ENCODE data around the gene ADGRG2.

ADGRG2 gene, protein sequence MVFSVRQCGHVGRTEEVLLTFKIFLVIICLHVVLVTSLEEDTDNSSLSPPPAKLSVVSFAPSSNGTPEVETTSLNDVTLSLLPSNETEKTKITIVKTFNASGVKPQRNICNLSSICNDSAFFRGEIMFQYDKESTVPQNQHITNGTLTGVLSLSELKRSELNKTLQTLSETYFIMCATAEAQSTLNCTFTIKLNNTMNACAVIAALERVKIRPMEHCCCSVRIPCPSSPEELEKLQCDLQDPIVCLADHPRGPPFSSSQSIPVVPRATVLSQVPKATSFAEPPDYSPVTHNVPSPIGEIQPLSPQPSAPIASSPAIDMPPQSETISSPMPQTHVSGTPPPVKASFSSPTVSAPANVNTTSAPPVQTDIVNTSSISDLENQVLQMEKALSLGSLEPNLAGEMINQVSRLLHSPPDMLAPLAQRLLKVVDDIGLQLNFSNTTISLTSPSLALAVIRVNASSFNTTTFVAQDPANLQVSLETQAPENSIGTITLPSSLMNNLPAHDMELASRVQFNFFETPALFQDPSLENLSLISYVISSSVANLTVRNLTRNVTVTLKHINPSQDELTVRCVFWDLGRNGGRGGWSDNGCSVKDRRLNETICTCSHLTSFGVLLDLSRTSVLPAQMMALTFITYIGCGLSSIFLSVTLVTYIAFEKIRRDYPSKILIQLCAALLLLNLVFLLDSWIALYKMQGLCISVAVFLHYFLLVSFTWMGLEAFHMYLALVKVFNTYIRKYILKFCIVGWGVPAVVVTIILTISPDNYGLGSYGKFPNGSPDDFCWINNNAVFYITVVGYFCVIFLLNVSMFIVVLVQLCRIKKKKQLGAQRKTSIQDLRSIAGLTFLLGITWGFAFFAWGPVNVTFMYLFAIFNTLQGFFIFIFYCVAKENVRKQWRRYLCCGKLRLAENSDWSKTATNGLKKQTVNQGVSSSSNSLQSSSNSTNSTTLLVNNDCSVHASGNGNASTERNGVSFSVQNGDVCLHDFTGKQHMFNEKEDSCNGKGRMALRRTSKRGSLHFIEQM

DNA sequence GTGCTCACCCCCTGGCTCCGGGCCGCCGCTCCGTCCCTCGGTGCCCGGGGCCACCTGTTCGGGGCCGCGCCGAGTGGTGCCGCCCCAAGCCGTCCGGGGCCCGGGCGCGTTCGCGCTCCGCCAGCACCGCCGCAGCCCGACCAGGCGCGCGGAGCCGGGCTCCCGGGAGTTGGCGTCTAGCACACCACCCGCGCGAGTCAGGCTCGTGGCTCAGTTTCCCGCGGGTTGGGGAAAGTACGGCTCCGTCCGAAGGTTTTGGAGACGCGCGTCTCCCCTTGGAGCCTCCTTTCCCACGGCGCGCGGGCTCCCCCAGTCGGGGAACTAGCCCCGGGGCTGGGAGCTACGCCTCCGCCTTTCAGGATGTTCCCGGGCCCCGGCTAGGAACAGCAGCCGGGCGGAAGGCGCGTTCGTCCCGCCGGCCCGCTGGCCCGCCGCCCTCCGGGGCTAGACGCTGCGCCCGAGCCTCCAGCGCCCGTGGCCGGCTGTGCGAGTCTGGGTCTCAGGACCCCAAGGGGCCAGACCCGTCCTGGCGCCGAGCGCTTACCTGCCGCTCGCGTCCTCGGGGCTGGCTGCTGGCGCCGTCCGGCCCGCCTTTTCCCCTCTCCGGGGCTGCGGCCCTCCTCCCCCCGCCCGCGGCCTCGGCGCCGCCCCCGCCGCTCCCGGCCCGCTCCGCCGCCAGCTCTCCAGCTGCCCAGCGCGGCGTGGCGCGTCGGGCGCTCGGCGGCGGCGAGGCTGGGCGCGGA is at the start of gene ADGRG2:
TSS of gene ADGRG2 (minus strand) at position 571 of the 743 bp plus-strand sequence. CDS start 53,634 bp downstream, outside the sequence.
- TF ChIP-seq GATA3 (IDR thresholded peaks at IDR 0.05; ENCODE audit: low read depth, low read length) (no peak), GATA2 (IDR thresholded peaks at IDR 0.05; ENCODE audit: low read depth, low read length) (no peak)

DNA sequence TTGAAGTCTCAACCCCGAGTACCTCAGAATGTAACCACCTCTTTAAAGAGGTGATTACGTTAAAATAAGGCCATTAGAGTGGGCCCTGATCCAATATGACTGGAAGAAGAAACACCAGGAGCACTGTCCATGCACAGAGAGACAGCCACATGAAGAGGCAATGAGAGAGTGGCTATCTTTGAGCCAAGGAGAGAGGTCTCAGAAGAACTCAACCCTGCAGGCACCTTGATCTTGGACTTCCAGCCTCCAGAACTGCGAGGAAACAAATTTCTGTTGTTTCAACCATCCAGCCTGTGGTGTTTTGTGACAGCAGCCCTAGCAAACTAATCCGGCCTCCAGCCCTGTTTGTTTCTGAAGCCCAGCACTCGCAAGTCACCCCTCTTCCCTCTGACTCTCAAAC is 46.3 kb upstream of the ADGRG2 start:
- TF ChIP-seq GATA3 (IDR thresholded peaks at IDR 0.05; ENCODE audit: low read depth, low read length) (no peak), GATA2 (IDR thresholded peaks at IDR 0.05; ENCODE audit: low read depth, low read length) (no peak)

DNA sequence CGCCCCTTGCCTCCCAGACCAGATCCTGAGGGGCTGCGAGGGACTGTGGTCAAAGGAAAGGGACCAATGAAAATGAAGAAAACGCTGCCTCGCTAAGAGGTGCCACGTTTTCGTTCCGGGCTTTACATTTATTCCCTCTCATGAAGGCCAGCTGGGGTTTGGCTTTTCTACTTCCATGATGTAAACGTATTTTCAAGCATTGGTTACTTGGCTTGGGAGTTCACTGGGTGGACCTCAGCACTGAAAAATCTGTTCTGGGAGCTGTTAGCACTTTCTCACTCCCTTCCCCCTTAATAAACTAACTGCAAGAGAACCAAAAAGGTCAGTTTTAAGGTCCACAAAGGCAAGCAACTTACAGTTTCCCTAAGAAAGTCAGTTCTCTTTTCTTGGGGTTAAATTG is 40.6 kb upstream of the ADGRG2 start:
- no peak for TF ChIP-seq GATA3 (IDR thresholded peaks at IDR 0.05; ENCODE audit: low read depth, low read length)
- TF ChIP-seq GATA2 (IDR thresholded peaks at IDR 0.05; ENCODE audit: low read depth, low read length): no peak

DNA sequence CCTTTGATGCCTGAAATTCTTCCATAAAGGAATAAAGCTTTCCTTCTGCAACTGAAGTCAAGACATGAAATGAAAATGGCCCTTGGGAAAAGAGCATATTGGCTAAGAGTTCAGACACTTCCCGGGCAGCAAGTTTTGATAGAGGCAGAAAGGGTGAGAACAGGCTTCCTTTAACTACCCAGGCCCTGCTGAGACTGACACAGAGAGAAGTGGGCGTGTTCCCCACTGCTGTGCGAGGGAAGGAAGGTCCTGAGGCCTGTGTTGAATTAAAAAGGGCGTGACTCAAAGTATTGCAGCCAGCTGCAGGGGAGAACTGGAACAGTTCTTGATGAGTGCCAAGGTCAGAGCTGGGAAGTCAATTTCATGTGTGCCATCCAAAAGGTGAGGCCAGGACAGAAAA is 33.9 kb upstream of the ADGRG2 start:
- TF ChIP-seq GATA3 (IDR thresholded peaks at IDR 0.05; ENCODE audit: low read depth, low read length) (no peak), GATA2 (IDR thresholded peaks at IDR 0.05; ENCODE audit: low read depth, low read length) (no peak)

DNA sequence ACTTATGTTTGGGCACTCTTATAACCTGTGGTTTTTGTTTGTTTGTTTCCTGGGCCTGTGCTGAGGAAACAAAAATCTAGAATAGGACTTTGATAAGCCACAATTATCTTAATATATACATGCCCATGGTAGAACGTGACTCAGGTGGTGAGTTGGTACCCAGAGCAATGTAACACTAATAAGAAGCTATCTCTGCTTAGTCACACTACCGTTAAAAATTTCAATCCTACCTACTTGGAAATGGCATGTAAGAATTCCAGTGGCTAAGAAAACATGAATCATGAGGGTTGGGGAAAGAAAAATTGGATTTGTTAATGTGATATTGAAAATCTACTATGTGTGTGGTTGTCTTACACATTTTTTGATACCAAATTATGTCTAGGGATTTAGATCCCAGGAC is 30.5 kb upstream of the ADGRG2 start:
- TF ChIP-seq GATA3 (IDR thresholded peaks at IDR 0.05; ENCODE audit: low read depth, low read length): no peak
- no peak for TF ChIP-seq GATA2 (IDR thresholded peaks at IDR 0.05; ENCODE audit: low read depth, low read length)

DNA sequence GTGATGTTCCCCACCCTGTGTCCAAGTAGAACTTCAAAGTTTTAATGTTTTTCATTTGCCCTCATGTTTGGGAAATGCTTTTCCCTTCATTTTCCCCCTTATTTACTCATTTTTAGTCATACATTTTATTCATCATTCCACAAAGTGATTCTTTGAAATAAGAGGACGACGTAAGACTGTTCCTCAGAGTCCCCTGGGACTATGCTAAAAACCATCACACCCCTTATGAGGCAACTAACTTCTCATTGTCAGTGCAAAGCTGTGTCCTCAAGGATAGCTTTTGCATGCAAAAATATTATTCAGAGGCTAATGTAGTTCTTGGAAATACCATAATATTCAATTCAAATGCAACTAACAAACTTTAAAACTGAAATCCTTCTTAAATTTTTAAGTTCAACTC is 14.8 kb upstream of the ADGRG2 start:
- TF ChIP-seq GATA3 (IDR thresholded peaks at IDR 0.05; ENCODE audit: low read depth, low read length) (no peak), GATA2 (IDR thresholded peaks at IDR 0.05; ENCODE audit: low read depth, low read length) (no peak)

DNA sequence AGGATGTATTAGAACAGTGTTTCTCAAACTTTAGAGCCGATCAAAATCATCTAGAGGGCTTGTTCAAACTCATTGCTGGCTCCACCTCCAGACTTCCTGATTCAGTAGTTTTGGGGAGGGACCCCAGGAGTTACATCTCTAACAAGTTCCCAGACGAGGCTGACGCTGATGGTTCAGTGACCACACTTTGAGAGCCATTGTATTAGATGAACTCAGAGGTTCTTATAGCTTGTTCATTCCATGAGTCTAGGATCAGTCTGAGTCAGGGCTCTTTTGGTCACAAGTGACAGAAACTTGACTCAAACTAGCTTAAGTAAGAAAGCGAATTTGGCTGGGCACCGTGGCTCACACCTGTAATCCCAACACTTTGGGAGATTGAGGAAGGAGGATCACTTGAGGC is 11.5 kb upstream of the ADGRG2 start:
- no peak for TF ChIP-seq GATA3 (IDR thresholded peaks at IDR 0.05; ENCODE audit: low read depth, low read length)
- TF ChIP-seq GATA2 (IDR thresholded peaks at IDR 0.05; ENCODE audit: low read depth, low read length): no peak

DNA sequence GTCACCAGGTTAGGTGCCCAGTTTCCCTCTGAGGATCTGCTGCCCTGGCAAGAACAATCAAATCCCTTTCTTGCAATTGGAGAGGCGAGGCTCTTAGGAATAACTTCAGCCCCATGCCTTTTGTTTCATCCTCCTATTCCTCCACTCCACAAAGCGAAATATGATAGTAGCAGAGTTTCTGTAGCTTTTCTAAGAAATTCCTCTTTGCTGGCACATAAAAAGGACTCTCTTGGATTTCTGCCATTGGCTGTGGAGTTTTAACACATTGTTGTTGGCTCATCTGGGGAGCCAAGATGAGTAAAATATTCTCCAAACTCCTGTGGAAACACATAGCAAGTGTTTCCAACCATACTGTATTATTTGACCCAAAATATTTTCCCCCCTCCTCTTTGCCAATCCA is 11.0 kb upstream of the ADGRG2 start:
- TF ChIP-seq GATA3 (IDR thresholded peaks at IDR 0.05; ENCODE audit: low read depth, low read length) (no peak), GATA2 (IDR thresholded peaks at IDR 0.05; ENCODE audit: low read depth, low read length) (no peak)

DNA sequence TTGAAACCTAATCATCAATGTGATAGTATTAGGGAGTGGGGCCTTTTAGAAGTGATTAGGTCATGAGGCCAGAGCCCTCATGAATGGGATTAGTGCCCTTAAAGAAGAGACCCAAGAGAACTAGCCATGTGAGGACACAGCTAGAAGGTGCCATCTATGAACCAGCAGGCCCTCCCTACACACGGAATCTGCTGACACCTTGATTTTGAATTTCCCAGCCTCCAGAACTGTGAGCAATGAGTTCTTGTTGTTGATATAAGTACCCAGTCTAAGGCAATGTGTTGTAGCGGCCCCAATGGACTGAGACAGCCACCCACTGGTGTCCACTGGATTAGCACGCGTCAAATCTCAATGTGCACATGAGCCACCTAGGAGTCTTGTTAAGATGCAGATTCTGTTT is 8.4 kb upstream of the ADGRG2 start:
- TF ChIP-seq GATA2 (IDR thresholded peaks at IDR 0.05; ENCODE audit: low read depth, low read length): no peak
- no peak for TF ChIP-seq GATA3 (IDR thresholded peaks at IDR 0.05; ENCODE audit: low read depth, low read length)

DNA sequence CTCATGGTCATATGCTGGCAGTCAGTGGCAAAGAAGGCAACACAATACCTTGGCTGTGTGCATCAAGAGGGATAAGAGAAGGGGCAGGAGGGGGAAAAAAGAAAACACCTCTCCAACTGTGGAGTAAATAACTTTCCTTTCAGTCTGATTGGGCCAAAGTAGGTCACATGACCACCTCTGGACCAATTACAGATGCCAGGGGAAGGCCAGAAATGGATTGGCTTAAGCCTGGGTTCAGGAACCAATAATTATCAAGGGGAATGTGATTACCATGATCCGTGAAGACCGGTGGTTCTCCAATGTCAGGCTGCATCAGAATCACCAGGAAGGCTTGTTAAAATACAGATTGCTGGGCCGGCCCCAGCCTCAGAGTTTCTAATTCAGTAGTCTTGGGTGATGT is 7.4 kb upstream of the ADGRG2 start:
- TF ChIP-seq GATA2 (IDR thresholded peaks at IDR 0.05; ENCODE audit: low read depth, low read length) (no peak), GATA3 (IDR thresholded peaks at IDR 0.05; ENCODE audit: low read depth, low read length) (no peak)

DNA sequence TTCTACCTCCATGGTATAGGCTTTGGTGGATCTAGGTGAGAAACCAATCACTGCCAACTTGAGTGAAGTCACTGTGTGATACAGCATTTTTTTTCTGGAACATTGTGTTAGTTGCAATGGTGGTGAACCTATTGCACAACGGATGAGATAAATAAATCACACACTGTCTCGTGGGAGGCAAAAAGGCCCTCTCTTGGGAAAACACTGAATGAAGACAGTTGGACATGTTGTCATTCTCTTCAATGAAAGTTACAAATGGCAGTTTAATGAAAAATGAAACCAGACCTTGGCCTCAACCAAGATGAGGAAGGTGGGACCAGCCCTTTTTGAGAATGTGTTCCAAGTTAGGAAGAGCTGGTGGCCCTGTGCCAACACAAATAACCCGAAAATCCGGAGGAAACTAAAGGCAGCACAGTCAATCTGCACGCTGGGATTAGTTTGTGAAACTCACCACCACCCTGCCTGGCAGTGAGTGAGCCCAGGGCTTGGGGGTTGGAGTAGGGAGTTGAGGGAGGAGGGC is 5.4 kb upstream of the ADGRG2 start:
- no peak for TF ChIP-seq GATA2 (IDR thresholded peaks at IDR 0.05; ENCODE audit: low read depth, low read length)
- TF ChIP-seq GATA3 (IDR thresholded peaks at IDR 0.05; ENCODE audit: low read depth, low read length): no peak

DNA sequence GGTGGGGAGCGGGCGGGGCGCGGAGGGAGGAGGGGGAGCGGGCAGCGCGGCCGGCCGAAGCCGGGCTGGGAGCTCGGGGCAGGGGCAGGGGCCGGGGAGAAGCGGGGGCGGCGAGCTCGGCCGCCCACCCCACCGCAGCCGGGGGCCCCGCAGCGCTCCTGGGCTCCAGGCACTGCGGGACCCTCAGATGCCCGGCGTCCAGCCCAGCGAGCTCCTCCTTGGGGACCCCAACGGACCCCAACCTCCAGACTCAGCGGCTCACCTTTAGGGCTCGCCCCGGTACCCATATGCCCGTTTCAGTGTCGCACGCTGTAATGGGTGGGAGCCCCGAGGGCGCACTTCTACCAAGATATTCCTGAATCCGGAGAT is 357 bp upstream of the ADGRG2 start:
- no peak for TF ChIP-seq GATA2 (IDR thresholded peaks at IDR 0.05; ENCODE audit: low read depth, low read length)
- TF ChIP-seq GATA3 (IDR thresholded peaks at IDR 0.05; ENCODE audit: low read depth, low read length): no peak

DNA sequence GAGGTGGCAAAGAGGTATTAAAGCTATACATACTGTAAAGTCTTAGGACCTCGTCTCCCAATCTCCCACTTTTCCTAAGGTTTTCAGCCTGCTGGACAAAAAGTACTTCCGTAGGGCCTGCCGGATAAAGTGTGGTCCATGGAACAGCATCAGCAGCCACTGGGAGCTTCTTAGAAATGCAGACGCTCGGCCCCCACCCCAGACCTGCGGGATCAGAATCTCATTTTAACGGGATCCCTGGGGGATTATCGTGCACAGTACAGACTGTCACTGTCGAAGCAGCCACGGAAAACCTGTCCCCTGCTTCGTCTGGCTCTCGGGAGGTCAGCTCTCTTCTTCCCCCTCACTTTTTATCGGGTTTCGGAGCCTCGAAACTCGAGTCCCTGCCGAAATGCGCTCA is 802 bp downstream of the ADGRG2 start:
- TF ChIP-seq GATA2 (IDR thresholded peaks at IDR 0.05; ENCODE audit: low read depth, low read length) (no peak), GATA3 (IDR thresholded peaks at IDR 0.05; ENCODE audit: low read depth, low read length) (no peak)

DNA sequence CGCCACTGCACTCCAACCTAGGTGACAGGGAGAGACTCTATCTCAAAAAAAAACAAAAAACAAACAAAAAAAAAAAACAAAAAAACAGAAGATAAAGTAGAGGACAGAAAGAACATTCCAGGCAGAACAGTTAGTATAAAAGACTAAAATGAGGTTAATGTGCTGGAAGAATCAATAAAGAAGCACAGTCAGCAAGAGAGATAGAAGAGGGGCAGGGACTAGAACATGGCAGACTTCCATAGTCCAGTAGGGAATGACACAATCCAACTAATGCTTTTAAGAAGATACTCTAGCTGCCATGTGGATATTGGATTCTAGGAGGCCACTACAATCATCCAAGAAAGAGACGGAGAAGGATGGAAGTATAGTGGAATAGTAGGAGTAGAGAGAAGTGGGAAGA is 11.6 kb downstream of the ADGRG2 start:
- TF ChIP-seq GATA2 (IDR thresholded peaks at IDR 0.05; ENCODE audit: low read depth, low read length) (no peak), GATA3 (IDR thresholded peaks at IDR 0.05; ENCODE audit: low read depth, low read length) (no peak)
